K562 (cell line): Measurements from ENCODE around the gene MSN. TPM values are rescaled to one million over a fixed set of nuclear protein-coding genes. Genes with fewer than 3 reads are reported as not detected.

ENCODE experiments used
- BHLHE40 ChIP-seq: IDR thresholded peaks from 2 replicates; pipeline ENCODE4 v1.6.1; 2011; ENCODE audit warnings: low read length, improper control_type of control experiment
- DPF2 ChIP-seq: fragments of 450-650 bp; IDR thresholded peaks from 2 replicates; pipeline ENCODE4 v1.6.1; 2016
- ESRRA ChIP-seq: fragments of 450-650 bp; IDR thresholded peaks from 2 replicates; pipeline ENCODE4 v1.6.1; 2014; ENCODE audit warnings: low read depth, mild to moderate bottlenecking, moderate library complexity, borderline replicate concordance
- MEIS2 ChIP-seq: fragments of 450-650 bp; IDR thresholded peaks from 2 replicates; pipeline ENCODE4 v1.6.1; 2014; ENCODE audit warnings: mild to moderate bottlenecking; ENCODE audit not compliant: partially characterized antibody
- NCOA1 ChIP-seq: fragments of 450-650 bp; IDR thresholded peaks from 2 replicates; pipeline ENCODE4 v1.6.1; 2016; ENCODE audit warnings: low read depth
- PHF21A ChIP-seq: fragments of 450-650 bp; IDR thresholded peaks from 2 replicates; pipeline ENCODE4 v1.6.1; 2017; ENCODE audit warnings: low read depth, borderline replicate concordance
- RBBP5 ChIP-seq: fragments of 200-600 bp; sonication (generic); IDR thresholded peaks from 2 replicates; pipeline ENCODE4 v1.6.1; 2012; ENCODE audit warnings: borderline replicate concordance, mild to moderate bottlenecking, low read length, control low read depth, inconsistent platforms; ENCODE audit not compliant: insufficient read depth, poor library complexity, severe bottlenecking
- TCF3 ChIP-seq: sonication (generic); formaldehyde crosslinking; IDR thresholded peaks from 2 replicates; pipeline ENCODE4 v1.4.0; 2020; ENCODE audit warnings: mild to moderate bottlenecking, missing genetic modification reagents
- ZNF586 ChIP-seq: fragments of 450-650 bp; formaldehyde crosslinking; conservative IDR thresholded peaks from 2 replicates; pipeline ENCODE4 v1.4.0; 2020; ENCODE audit warnings: mild to moderate bottlenecking, moderate library complexity
- polyA plus RNA-seq, 8 experiments: library from polyadenylated mRNA; depleted of rRNA in 4 of 8; stranded (reverse) in 5 of 8; unstranded in 3 of 8; fragments of >200 nt; fragmentation: Nextera tagmentation in 2 of 8; fragmentation: Illumina TruSeq in 1 of 8; extraction: Ambion mirVana in 2 of 8; extraction: Trizol in 1 of 8; gene quantifications; 2 replicates each; pipeline versions ENCODE4 v1.2.1 to v1.2.3, GENCODE V29; 2011 to 2014; ENCODE audit warnings: inconsistent platforms in 1 of 8, missing spikeins in 1 of 8
- total RNA-seq, 7 experiments: library from RNA; depleted of rRNA in 6 of 7; stranded (reverse); fragments of >200 nt in 6 of 7; fragmentation: Illumina TruSeq in 2 of 7; extraction: Trizol in 2 of 7; gene quantifications; 2 replicates each; pipeline versions ENCODE4 v1.2.1 to v1.2.3, GENCODE V29; 2011 to 2021; ENCODE audit warnings: low replicate concordance in 1 of 7
- TF ChIP-seq, protein P1 (sequence below): sonication (generic); IDR thresholded peaks from 2 replicates; pipeline ENCODE4 v1.6.1; 2016
- TF ChIP-seq, protein P2 (sequence below): fragments of 200-800 bp; sonication (Bioruptor generic); IDR thresholded peaks from 2 replicates; pipeline ENCODE4 v1.6.1; 2017; ENCODE audit warnings: missing genetic modification characterization, missing compliant biosample characterization
- TF ChIP-seq, protein P3 (sequence below): sonication (generic); formaldehyde crosslinking; IDR thresholded peaks from 2 replicates; pipeline ENCODE4 v1.8.0; 2022; ENCODE audit warnings: mild to moderate bottlenecking, missing genetic modification reagents
- TF ChIP-seq, protein P4 (sequence below): fragments of 200-400 bp; formaldehyde crosslinking; IDR thresholded peaks from 2 replicates; pipeline ENCODE4 v1.6.1; 2017; ENCODE audit warnings: mild to moderate bottlenecking, low read depth, low read length, moderate library complexity
- TF ChIP-seq, protein P5 (sequence below): sonication (generic); formaldehyde crosslinking; IDR thresholded peaks from 2 replicates; pipeline ENCODE4 v1.8.1; 2023; ENCODE audit warnings: mild to moderate bottlenecking, missing genetic modification reagents

Gene MSN
- total and polyA plus RNA-seq, 9 of the 15 experiments (the other 6 are each of a cell fraction or from before 2014, with no cell fraction given) = 128 to 486 (median 237) TPM

DNA sequence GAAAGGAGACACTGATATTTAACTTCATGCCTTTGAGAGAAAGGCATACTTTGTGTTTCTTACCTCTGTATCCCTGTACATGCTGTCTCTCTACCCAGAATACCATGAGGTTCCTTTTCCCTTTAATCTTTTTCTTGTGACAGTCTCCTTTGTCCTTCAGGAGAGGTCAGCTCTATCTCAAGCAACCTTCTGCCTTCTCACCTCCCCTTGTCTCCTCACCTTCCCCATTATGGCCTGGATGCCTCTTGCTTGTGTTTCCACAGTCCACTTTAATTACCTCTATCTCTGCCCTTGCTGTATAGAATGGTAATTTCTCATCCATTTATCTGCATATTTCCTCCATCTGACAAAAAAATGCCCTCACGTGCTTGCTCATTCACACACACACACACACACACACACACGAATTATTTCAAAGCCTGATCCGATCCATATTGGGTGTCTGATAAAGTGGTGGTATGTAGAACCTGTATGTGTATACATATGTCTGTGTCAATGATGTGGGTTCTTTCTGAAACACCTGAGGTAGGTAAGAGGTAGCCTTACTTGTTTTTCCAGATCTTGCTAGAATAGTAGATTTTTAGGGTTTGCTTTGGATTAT lies 28.5 kb downstream of the MSN start (continued):
- TF ChIP-seq PHF21A (no peak), BHLHE40 (peak; percentile 59; the same call in 1 of the 2 replicates), DPF2 (0 out of 2 replicates have a peak, but pooled peaks have one; percentile 39), RBBP5 (no peak), TCF3 (CRISPR knock-in tag) (peak; percentile 58), ZNF586 (no peak), ESRRA (peak; percentile 85), NCOA1 (no peak), MEIS2 (peak; percentile 25)
- TF ChIP-seq, protein P1, sequence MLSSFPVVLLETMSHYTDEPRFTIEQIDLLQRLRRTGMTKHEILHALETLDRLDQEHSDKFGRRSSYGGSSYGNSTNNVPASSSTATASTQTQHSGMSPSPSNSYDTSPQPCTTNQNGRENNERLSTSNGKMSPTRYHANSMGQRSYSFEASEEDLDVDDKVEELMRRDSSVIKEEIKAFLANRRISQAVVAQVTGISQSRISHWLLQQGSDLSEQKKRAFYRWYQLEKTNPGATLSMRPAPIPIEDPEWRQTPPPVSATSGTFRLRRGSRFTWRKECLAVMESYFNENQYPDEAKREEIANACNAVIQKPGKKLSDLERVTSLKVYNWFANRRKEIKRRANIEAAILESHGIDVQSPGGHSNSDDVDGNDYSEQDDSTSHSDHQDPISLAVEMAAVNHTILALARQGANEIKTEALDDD = no peak
- TF ChIP-seq, protein P2, sequence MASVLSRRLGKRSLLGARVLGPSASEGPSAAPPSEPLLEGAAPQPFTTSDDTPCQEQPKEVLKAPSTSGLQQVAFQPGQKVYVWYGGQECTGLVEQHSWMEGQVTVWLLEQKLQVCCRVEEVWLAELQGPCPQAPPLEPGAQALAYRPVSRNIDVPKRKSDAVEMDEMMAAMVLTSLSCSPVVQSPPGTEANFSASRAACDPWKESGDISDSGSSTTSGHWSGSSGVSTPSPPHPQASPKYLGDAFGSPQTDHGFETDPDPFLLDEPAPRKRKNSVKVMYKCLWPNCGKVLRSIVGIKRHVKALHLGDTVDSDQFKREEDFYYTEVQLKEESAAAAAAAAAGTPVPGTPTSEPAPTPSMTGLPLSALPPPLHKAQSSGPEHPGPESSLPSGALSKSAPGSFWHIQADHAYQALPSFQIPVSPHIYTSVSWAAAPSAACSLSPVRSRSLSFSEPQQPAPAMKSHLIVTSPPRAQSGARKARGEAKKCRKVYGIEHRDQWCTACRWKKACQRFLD = no peak
- TF ChIP-seq, protein P3, sequence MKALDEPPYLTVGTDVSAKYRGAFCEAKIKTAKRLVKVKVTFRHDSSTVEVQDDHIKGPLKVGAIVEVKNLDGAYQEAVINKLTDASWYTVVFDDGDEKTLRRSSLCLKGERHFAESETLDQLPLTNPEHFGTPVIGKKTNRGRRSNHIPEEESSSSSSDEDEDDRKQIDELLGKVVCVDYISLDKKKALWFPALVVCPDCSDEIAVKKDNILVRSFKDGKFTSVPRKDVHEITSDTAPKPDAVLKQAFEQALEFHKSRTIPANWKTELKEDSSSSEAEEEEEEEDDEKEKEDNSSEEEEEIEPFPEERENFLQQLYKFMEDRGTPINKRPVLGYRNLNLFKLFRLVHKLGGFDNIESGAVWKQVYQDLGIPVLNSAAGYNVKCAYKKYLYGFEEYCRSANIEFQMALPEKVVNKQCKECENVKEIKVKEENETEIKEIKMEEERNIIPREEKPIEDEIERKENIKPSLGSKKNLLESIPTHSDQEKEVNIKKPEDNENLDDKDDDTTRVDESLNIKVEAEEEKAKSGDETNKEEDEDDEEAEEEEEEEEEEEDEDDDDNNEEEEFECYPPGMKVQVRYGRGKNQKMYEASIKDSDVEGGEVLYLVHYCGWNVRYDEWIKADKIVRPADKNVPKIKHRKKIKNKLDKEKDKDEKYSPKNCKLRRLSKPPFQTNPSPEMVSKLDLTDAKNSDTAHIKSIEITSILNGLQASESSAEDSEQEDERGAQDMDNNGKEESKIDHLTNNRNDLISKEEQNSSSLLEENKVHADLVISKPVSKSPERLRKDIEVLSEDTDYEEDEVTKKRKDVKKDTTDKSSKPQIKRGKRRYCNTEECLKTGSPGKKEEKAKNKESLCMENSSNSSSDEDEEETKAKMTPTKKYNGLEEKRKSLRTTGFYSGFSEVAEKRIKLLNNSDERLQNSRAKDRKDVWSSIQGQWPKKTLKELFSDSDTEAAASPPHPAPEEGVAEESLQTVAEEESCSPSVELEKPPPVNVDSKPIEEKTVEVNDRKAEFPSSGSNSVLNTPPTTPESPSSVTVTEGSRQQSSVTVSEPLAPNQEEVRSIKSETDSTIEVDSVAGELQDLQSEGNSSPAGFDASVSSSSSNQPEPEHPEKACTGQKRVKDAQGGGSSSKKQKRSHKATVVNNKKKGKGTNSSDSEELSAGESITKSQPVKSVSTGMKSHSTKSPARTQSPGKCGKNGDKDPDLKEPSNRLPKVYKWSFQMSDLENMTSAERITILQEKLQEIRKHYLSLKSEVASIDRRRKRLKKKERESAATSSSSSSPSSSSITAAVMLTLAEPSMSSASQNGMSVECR (CRISPR knock-in tag) = no peak
- TF ChIP-seq, protein P4, sequence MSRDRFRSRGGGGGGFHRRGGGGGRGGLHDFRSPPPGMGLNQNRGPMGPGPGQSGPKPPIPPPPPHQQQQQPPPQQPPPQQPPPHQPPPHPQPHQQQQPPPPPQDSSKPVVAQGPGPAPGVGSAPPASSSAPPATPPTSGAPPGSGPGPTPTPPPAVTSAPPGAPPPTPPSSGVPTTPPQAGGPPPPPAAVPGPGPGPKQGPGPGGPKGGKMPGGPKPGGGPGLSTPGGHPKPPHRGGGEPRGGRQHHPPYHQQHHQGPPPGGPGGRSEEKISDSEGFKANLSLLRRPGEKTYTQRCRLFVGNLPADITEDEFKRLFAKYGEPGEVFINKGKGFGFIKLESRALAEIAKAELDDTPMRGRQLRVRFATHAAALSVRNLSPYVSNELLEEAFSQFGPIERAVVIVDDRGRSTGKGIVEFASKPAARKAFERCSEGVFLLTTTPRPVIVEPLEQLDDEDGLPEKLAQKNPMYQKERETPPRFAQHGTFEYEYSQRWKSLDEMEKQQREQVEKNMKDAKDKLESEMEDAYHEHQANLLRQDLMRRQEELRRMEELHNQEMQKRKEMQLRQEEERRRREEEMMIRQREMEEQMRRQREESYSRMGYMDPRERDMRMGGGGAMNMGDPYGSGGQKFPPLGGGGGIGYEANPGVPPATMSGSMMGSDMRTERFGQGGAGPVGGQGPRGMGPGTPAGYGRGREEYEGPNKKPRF = no peak
- TF ChIP-seq, protein P5, sequence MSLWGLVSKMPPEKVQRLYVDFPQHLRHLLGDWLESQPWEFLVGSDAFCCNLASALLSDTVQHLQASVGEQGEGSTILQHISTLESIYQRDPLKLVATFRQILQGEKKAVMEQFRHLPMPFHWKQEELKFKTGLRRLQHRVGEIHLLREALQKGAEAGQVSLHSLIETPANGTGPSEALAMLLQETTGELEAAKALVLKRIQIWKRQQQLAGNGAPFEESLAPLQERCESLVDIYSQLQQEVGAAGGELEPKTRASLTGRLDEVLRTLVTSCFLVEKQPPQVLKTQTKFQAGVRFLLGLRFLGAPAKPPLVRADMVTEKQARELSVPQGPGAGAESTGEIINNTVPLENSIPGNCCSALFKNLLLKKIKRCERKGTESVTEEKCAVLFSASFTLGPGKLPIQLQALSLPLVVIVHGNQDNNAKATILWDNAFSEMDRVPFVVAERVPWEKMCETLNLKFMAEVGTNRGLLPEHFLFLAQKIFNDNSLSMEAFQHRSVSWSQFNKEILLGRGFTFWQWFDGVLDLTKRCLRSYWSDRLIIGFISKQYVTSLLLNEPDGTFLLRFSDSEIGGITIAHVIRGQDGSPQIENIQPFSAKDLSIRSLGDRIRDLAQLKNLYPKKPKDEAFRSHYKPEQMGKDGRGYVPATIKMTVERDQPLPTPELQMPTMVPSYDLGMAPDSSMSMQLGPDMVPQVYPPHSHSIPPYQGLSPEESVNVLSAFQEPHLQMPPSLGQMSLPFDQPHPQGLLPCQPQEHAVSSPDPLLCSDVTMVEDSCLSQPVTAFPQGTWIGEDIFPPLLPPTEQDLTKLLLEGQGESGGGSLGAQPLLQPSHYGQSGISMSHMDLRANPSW (CRISPR knock-in tag) = no peak
